Fibroblast of lung (primary cell): ENCODE measurements around the gene ACOXL.
"Not testable (repeated sequence)": the region's sequence is repeated elsewhere in the genome, so short reads cannot be mapped to it uniquely, and the experiment has no call there.

Experiments used
- CTCF ChIP-seq, 2 donors: IDR thresholded peaks in 1 of 2; conservative IDR thresholded peaks in 1 of 2; 1 replicate in 1 of 2; 2 replicates in 1 of 2; pipeline ENCODE4 v1.5.1; 2011 to 2012; ENCODE audit warnings: low read length in 2 of 2, control low read depth in 1 of 2, inconsistent platforms in 1 of 2, low read depth in 1 of 2, mild to moderate bottlenecking in 1 of 2
- EZH2 ChIP-seq: IDR thresholded peaks from 2 replicates; pipeline ENCODE4 v1.5.1; 2012; ENCODE audit warnings: low read length, control low read depth, mild to moderate bottlenecking; ENCODE audit errors: missing control alignments

GRCh38 chr2:110695146-110695898 lies 37.1 kb upstream of the ACOXL start:
- not testable (repeated sequence) for TF ChIP-seq CTCF (conservative IDR thresholded peaks at IDR 0.05 in 1 of 2, IDR thresholded peaks at IDR 0.05 in 1 of 2; ENCODE audit: low read depth in 1 of 2, low read length in 2 of 2); EZH2
